K562 (cell line): ENCODE results near the gene TSPOAP1. TPM values are rescaled to one million over a fixed set of nuclear protein-coding genes. Genes with fewer than 3 reads are reported as not detected.

Experiments used
- CLOCK ChIP-seq: fragments of 250-450 bp; sonication (Bioruptor Pico); IDR thresholded peaks from 2 replicates; pipeline ENCODE4 v1.4.0; 2020; ENCODE audit warnings: mild to moderate bottlenecking, moderate library complexity, borderline replicate concordance
- CREB1 ChIP-seq, 2 experiments: sonication (generic) in 1 of 2; formaldehyde crosslinking in 1 of 2; IDR thresholded peaks; 2 replicates each; pipeline versions ENCODE4 v1.6.1 to v1.8.0; 2012 to 2022; ENCODE audit warnings: inconsistent platforms in 1 of 2, mild to moderate bottlenecking in 1 of 2, missing genetic modification reagents in 1 of 2, moderate library complexity in 1 of 2
- ESRRA ChIP-seq: fragments of 450-650 bp; IDR thresholded peaks from 2 replicates; pipeline ENCODE4 v1.6.1; 2014; ENCODE audit warnings: low read depth, mild to moderate bottlenecking, moderate library complexity, borderline replicate concordance
- FIP1L1 ChIP-seq: fragments of 200-400 bp; formaldehyde crosslinking; IDR thresholded peaks from 2 replicates; pipeline ENCODE4 v1.6.1; 2018; ENCODE audit warnings: mild to moderate bottlenecking, low read depth, low read length; ENCODE audit not compliant: poor library complexity, severe bottlenecking
- GATAD2A ChIP-seq: fragments of 450-650 bp; IDR thresholded peaks from 2 replicates; pipeline ENCODE4 v1.6.1; 2017
- HNRNPL ChIP-seq: fragments of 200-400 bp; formaldehyde crosslinking; IDR thresholded peaks from 2 replicates; pipeline ENCODE4 v1.6.1; 2017; ENCODE audit warnings: low read depth, mild to moderate bottlenecking, low read length
- HNRNPUL1 ChIP-seq: fragments of 200-400 bp; formaldehyde crosslinking; IDR thresholded peaks from 2 replicates; pipeline ENCODE4 v1.6.1; 2017; ENCODE audit warnings: low read length
- JUND ChIP-seq, 2 experiments: IDR thresholded peaks; 2 replicates in 1 of 2; 3 replicates in 1 of 2; pipeline ENCODE4 v1.6.1; 2011; ENCODE audit warnings: borderline replicate concordance in 2 of 2, low read depth in 2 of 2, low read length in 2 of 2, improper control_type of control experiment in 1 of 2, missing biosample characterization in 1 of 2, missing genetic modification characterization in 1 of 2, missing genetic modification reagents in 1 of 2
- KAT7 ChIP-seq: sonication (generic); formaldehyde crosslinking; IDR thresholded peaks from 2 replicates; pipeline ENCODE4 v1.8.0; 2022; ENCODE audit warnings: missing genetic modification reagents, mild to moderate bottlenecking, borderline replicate concordance
- KDM4B ChIP-seq, 2 experiments: fragments of 450-650 bp in 1 of 2; sonication (generic) in 1 of 2; IDR thresholded peaks; 2 replicates each; pipeline ENCODE4 v1.6.1; 2016 to 2017; ENCODE audit warnings: borderline replicate concordance in 2 of 2, antibody characterized with exemption in 1 of 2, low read depth in 1 of 2, mild to moderate bottlenecking in 1 of 2
- MTA1 ChIP-seq: fragments of 450-650 bp; IDR thresholded peaks from 2 replicates; pipeline ENCODE4 v1.6.1; 2017; ENCODE audit warnings: borderline replicate concordance
- PRDM10 ChIP-seq: fragments of 450-650 bp; IDR thresholded peaks from 2 replicates; pipeline ENCODE4 v1.6.1; 2018; ENCODE audit not compliant: partially characterized antibody
- SMAD4 ChIP-seq: fragments of 250-450 bp; sonication (Bioruptor Pico); conservative IDR thresholded peaks from 2 replicates; pipeline ENCODE4 v1.8.0; 2021; ENCODE audit warnings: inconsistent platforms, mild to moderate bottlenecking, moderate library complexity
- SOX6 ChIP-seq: fragments of 450-650 bp; IDR thresholded peaks from 2 replicates; pipeline ENCODE4 v1.6.1; 2014; ENCODE audit warnings: mild to moderate bottlenecking
- SRF ChIP-seq, 2 experiments: fragments of 250-450, 450-650 bp in 1 of 2; sonication (Bioruptor Pico) in 1 of 2; sonication (generic) in 1 of 2; formaldehyde crosslinking; IDR thresholded peaks; 2 replicates each; pipeline versions ENCODE4 v1.5.0 to v1.5.1; 2020 to 2022; ENCODE audit warnings: mild to moderate bottlenecking in 1 of 2, missing genetic modification reagents in 1 of 2
- TAF15 ChIP-seq: fragments of 200-400 bp; formaldehyde crosslinking; IDR thresholded peaks from 2 replicates; pipeline ENCODE4 v1.6.1; 2017; ENCODE audit warnings: mild to moderate bottlenecking, low read depth, low read length, moderate library complexity
- ZNF184 ChIP-seq: sonication (generic); formaldehyde crosslinking; IDR thresholded peaks from 2 replicates; pipeline ENCODE4 v1.5.0; 2020; ENCODE audit warnings: missing genetic modification reagents
- ZNF24 ChIP-seq: fragments of 450-650 bp; IDR thresholded peaks from 2 replicates; pipeline ENCODE4 v1.6.1; 2016
- ZNF436 ChIP-seq: fragments of 250-450, 450-650 bp; sonication (Bioruptor Pico); formaldehyde crosslinking; IDR thresholded peaks from 2 replicates; pipeline ENCODE4 v1.7.0; 2020; ENCODE audit warnings: mild to moderate bottlenecking
- ZNF57 ChIP-seq: fragments of 450-650 bp; formaldehyde crosslinking; IDR thresholded peaks from 2 replicates; pipeline ENCODE4 v1.4.0; 2020; ENCODE audit warnings: mild to moderate bottlenecking, moderate library complexity
- polyA plus RNA-seq, 8 experiments: library from polyadenylated mRNA; depleted of rRNA in 4 of 8; stranded (reverse) in 5 of 8; unstranded in 3 of 8; fragments of >200 nt; fragmentation: Nextera tagmentation in 2 of 8; fragmentation: Illumina TruSeq in 1 of 8; extraction: Ambion mirVana in 2 of 8; extraction: Trizol in 1 of 8; gene quantifications; 2 replicates each; pipeline versions ENCODE4 v1.2.1 to v1.2.3, GENCODE V29; 2011 to 2014; ENCODE audit warnings: inconsistent platforms in 1 of 8, missing spikeins in 1 of 8
- total RNA-seq, 7 experiments: library from RNA; depleted of rRNA in 6 of 7; stranded (reverse); fragments of >200 nt in 6 of 7; fragmentation: Illumina TruSeq in 2 of 7; extraction: Trizol in 2 of 7; gene quantifications; 2 replicates each; pipeline versions ENCODE4 v1.2.1 to v1.2.3, GENCODE V29; 2011 to 2021; ENCODE audit warnings: low replicate concordance in 1 of 7

Gene TSPOAP1
- total and polyA plus RNA-seq, 9 of the 15 experiments (the other 6 are each of a cell fraction or from before 2014, with no cell fraction given) = 0.87 to 3.9 (median 1.8) TPM; not detected in 2

- peak; percentile 96 for TF ChIP-seq FIP1L1
- peak; percentile 47 for TF ChIP-seq PRDM10
- TF ChIP-seq ZNF57 (CRISPR knock-in tag) = 0 out of 2 replicates have a peak, but pooled peaks have one; percentile 4
- TF ChIP-seq HNRNPL = peak; percentile 75
- peak; percentile 88 for TF ChIP-seq JUND (IDR thresholded peaks at IDR 0.05; ENCODE audit: borderline replicate concordance, low read depth, low read length)
- TF ChIP-seq JUND (tag; IDR thresholded peaks at IDR 0.05; ENCODE audit: borderline replicate concordance, low read depth, low read length) = peak; percentile 51; the same call in 1 of the 3 replicates
- no peak for TF ChIP-seq SOX6
- TF ChIP-seq SRF (CRISPR knock-in tag; IDR thresholded peaks at IDR 0.05) = peak; percentile 51 to 61; a peak in 3 of 4 replicates
- TF ChIP-seq HNRNPUL1 = peak; percentile 23; the same call in 1 of the 2 replicates
- no peak for TF ChIP-seq ZNF184 (CRISPR knock-in tag)
- peak; percentile 75 for TF ChIP-seq SMAD4
- TF ChIP-seq KAT7 (CRISPR knock-in tag) = peak; percentile 84
- TF ChIP-seq TAF15 = peak; percentile 74; the same call in 1 of the 2 replicates
- peak in 1 of 2 experiments; percentile 64; a peak in 1 of 4 replicates for TF ChIP-seq KDM4B (IDR thresholded peaks at IDR 0.05; ENCODE audit: borderline replicate concordance in 2 of 2, low read depth in 1 of 2)
- peak; percentile 13; the same call in 1 of the 2 replicates for TF ChIP-seq GATAD2A
- no peak for TF ChIP-seq ZNF24
- peak; percentile 45 for TF ChIP-seq CREB1 (IDR thresholded peaks at IDR 0.05)
- TF ChIP-seq CREB1 (CRISPR knock-in tag; IDR thresholded peaks at IDR 0.05) = peak; percentile 14; the same call in 1 of the 2 replicates
- 0 out of 2 replicates have a peak, but pooled peaks have one; percentile 14 for TF ChIP-seq MTA1
- no peak; the same call in 1 of the 2 replicates for TF ChIP-seq ESRRA
- no peak for TF ChIP-seq CLOCK (CRISPR knock-in tag)
- no peak for TF ChIP-seq ZNF436 (CRISPR knock-in tag)
Measured at GRCh38 chr17:58330997-58331814, 2.6 kb upstream of the TSPOAP1 start (continued).
